KMS-11 (cell line): Measurements from ENCODE around the gene RAB24.
A peak's percentile ranks its signal among the peaks of the same experiment; 100 is the strongest.

Source experiments
- H2AFZ ChIP-seq: fragments of 200-600 bp; sonication (generic); 2 replicates; pipeline ENCODE4 v1.6.1; 2016; ENCODE audit warnings: antibody characterized with exemption, mixed run types, low read depth
- H3K27ac ChIP-seq: fragments of 200-600 bp; sonication (generic); 2 replicates; pipeline ENCODE4 v1.6.1; 2016; ENCODE audit warnings: mild to moderate bottlenecking, mixed run types
- H3K27me3 ChIP-seq: fragments of 200-600 bp; sonication (generic); 2 replicates; pipeline ENCODE4 v1.6.1; 2017; ENCODE audit warnings: mild to moderate bottlenecking, low read depth, mixed run types, moderate library complexity; ENCODE audit not compliant: insufficient read depth
- H3K36me3 ChIP-seq: fragments of 200-600 bp; sonication (generic); 2 replicates; pipeline ENCODE4 v1.6.1; 2017; ENCODE audit warnings: mild to moderate bottlenecking, mixed run types; ENCODE audit not compliant: insufficient read depth
- H3K4me1 ChIP-seq: fragments of 200-600 bp; sonication (generic); 2 replicates; pipeline ENCODE4 v1.6.1; 2016; ENCODE audit warnings: mild to moderate bottlenecking, low read depth, mixed run types; ENCODE audit not compliant: poor library complexity, severe bottlenecking
- H3K4me2 ChIP-seq: fragments of 200-600 bp; sonication (generic); 2 replicates; pipeline ENCODE4 v1.7.0; 2016; ENCODE audit warnings: mild to moderate bottlenecking, mixed run types
- H3K4me3 ChIP-seq: fragments of 200-600 bp; sonication (generic); IDR thresholded peaks from 2 replicates; pipeline ENCODE4 v1.6.1; 2017; ENCODE audit warnings: low read depth, low read length, mixed read lengths; ENCODE audit not compliant: insufficient read depth
- H3K79me2 ChIP-seq: fragments of 200-600 bp; sonication (generic); 2 replicates; pipeline ENCODE4 v1.6.1; 2016; ENCODE audit warnings: low read depth, mixed run types; ENCODE audit not compliant: insufficient read depth
- H3K9ac ChIP-seq: fragments of 200-600 bp; sonication (generic); 2 replicates; pipeline ENCODE4 v1.6.1; 2016; ENCODE audit warnings: mild to moderate bottlenecking, mixed run types
- H4K20me1 ChIP-seq: fragments of 200-600 bp; sonication (generic); 2 replicates; pipeline ENCODE4 v1.6.1; 2016; ENCODE audit warnings: mild to moderate bottlenecking, mixed run types; ENCODE audit not compliant: insufficient read depth
- CTCF ChIP-seq: fragments of 200-600 bp; sonication (generic); conservative IDR thresholded peaks from 2 replicates; pipeline ENCODE4 v1.6.1; 2017; ENCODE audit warnings: low read depth, mild to moderate bottlenecking, antibody characterized with exemption, low read length, moderate library complexity, mixed read lengths

RAB24 gene

DNA sequence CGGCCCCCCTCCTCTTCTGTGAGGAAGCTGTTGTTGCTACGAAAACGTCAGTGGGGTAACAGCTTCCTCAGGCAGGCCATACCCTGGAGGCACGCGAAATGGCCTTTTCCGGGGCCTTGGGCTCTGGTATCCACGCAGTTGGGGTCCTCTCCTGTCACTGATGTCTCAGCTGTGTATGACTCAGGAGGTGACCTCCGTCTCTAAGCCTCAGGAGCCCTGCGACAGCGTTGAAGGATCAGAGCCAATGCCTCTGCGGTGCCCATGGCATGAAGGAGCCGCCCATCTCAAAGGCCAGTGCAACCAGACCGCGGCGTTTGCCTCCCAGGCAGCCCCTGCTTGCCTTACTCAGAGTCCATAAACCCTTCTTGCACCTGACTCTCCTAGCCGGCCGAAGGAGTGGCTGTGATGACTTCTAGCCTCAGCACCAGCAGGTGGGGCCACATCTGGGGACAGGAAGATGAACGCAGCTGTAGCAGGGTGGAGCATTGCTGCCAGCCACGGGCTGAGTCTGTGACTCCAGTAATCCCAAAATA, 9.2 kb upstream of the RAB24 start:
- no peaks in the 10 kb centered on the region for H3K27me3 ChIP-seq
- no peaks in the 10 kb centered on the region for H4K20me1 ChIP-seq
- no peak for TF ChIP-seq CTCF
- H3K4me1 ChIP-seq, result peaks cover 13% of the 10 kb centered on the region
- peak overlapping the region; percentile 92 for H3K4me2 ChIP-seq
- peak overlapping the region; percentile 23; the same call in 1 of the 2 replicates for H2AFZ ChIP-seq
- no peak overlapping the region for H3K4me3 ChIP-seq
- no peaks in the 10 kb centered on the region for H3K79me2 ChIP-seq
- no peaks in the 10 kb centered on the region for H3K36me3 ChIP-seq
- H3K9ac ChIP-seq, result peak overlapping the region; percentile 93; the same call in 1 of the 2 replicates
- H3K27ac ChIP-seq, result peak overlapping the region; percentile 92

DNA sequence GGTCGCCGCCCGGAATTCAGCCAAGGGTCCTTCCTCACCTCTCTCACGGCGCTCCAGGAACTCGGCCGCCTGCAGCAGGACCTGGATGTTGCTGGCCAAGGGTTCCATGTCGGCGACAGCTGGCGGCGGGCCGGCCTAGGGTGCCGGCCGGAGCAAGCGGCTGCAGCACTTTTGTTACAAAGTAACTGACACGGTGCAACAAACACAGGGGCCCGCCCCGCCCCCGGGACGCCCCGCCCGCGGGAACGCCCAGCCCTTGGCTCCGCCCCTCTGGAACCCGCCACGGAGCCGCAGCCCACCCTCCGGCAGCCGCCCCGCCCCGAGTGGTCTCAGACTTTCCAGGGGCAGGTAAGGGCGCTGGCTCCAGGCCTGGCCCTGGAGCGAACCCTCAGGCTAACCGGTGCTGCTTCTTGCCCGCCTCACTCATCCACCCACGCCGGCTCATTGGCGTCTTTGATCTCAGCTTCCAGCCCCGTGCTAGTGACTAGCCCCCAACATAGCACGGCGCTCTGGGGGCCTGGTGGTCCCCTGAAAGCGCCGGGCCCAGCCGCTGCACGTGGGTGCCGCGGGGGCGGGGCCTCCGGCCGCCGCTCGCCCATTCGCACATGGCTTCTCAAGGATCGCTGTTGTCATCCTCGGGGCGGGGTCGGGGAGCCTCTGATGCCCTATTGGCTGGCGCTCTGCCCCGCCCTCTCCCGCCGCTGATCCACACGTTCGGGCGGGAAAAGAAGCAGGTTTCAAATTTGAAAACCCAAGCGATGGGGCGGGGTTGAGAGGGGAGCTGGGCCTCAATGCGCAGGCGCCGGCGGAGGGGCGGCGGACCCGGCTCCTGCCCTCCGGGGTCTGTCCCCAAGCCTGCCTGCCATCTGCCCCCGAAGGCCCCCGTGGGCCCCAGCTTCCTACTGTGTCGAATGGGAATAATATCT, 8.5 kb upstream of the RAB24 start, which contains the start of gene MXD3:
MXD3 (minus strand) TSS at position 176 of the 926 bp plus-strand sequence; CDS start at position 108, 68 bp downstream.
- no peak within 1 kb of the TSS for H3K4me3 ChIP-seq
- H3K79me2 ChIP-seq, result no peaks in the 10 kb centered on the region
- H3K9ac ChIP-seq, result peak within 1 kb of the TSS; percentile 93
- no peaks in the 10 kb centered on the region for H3K27me3 ChIP-seq
- peak within 1 kb of the TSS; percentile 23 for H2AFZ ChIP-seq
- H3K4me2 ChIP-seq, result peak within 1 kb of the TSS; percentile 92
- peak within 1 kb of the TSS; percentile 92 for H3K27ac ChIP-seq
- no peaks in the 10 kb centered on the region for H3K36me3 ChIP-seq
- no peaks in the 10 kb centered on the region for H4K20me1 ChIP-seq
- no peak for TF ChIP-seq CTCF
- peaks cover 16% of the 10 kb centered on the region for H3K4me1 ChIP-seq

DNA sequence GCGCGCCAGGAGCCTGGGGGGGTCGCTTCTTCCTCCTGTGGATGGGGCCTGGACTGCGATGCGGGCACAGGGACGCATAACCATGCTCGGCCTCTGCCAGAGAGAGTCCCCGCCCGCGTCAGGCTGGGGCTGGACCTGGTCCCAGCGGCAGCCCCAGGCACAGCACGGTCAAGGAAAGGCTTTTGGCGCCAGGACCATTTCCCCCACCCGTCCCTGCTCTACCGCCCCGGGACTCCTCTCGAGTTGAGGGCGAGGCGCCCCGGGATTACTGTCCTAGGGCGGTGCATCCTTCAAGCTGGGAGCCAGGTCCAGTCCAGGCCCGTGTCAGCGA, 7.8 kb upstream of the RAB24 start:
- Histone ChIP-seq H3K36me3 (no peaks in the 10 kb centered on the region), H3K27ac (peak overlapping the region; percentile 92; the same call in 1 of the 2 replicates), H3K27me3 (no peaks in the 10 kb centered on the region), H3K4me3 (no peak overlapping the region), H4K20me1 (no peaks in the 10 kb centered on the region), H3K9ac (peak overlapping the region; percentile 93; the same call in 1 of the 2 replicates), H3K79me2 (no peaks in the 10 kb centered on the region), H3K4me1 (peaks cover 18% of the 10 kb centered on the region), H3K4me2 (no peak overlapping the region; the same call in 1 of the 2 replicates), H2AFZ (no peak overlapping the region)
- no peak for TF ChIP-seq CTCF

DNA sequence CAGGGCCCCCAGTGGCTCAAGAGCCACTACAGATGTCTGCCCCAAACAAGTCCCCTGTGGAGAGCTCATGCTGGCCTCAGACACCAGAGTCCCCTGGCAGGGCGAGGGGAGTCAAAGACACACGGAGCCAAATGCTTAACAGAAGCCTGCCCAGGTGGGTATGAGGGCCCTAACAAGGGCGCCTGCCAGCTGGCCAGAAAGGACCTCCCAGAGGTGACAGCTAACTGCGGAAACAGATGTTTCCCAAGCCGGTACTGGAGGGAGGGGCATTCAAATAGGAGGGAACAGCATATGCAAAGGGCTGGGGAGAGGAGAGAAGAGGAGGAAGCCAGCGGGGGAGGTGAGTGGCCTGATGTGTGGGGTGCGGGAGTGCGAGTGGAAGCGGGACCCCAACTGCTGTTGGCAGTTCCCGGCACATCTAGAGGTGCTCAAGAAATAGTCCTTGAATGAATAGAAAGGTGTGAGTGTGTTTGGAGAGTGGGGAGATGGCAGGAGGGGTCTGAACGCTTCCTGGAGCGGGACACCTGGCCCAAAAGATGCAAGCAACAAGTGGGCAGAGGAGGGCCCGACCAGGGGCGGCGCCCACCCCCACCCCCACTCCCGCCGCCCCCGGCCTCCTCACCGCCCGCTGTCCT, 7.4 kb upstream of the RAB24 start:
- Histone ChIP-seq H4K20me1 (no peaks in the 10 kb centered on the region), H3K27ac (no peak overlapping the region), H3K4me1 (peaks cover 18% of the 10 kb centered on the region), H2AFZ (no peak overlapping the region; the same call in 1 of the 2 replicates), H3K27me3 (no peaks in the 10 kb centered on the region), H3K4me2 (peak overlapping the region; percentile 31; the same call in 1 of the 2 replicates), H3K9ac (peak overlapping the region; percentile 93; the same call in 1 of the 2 replicates), H3K36me3 (no peaks in the 10 kb centered on the region), H3K79me2 (peaks cover 4% of the 10 kb centered on the region), H3K4me3 (no peak overlapping the region)
- no peak for TF ChIP-seq CTCF
